Fibroblast of mammary gland (primary cell): ENCODE data around the gene POLE3.

ENCODE experiments used
- DNase-seq: peaks from one replicate; pipeline ENCODE4 v3.0.0-alpha.2; 2010; ENCODE audit warnings: low read depth
- H3K4me3 ChIP-seq: 2 replicates; pipeline ENCODE4 v1.5.1; 2011; ENCODE audit warnings: low read depth, mild to moderate bottlenecking, low read length, moderate library complexity; ENCODE audit not compliant: control insufficient read depth
- CTCF ChIP-seq: conservative IDR thresholded peaks from 2 replicates; pipeline ENCODE4 v1.5.1; 2011; ENCODE audit warnings: low read depth, low read length, inconsistent platforms; ENCODE audit not compliant: control insufficient read depth, insufficient read depth

POLE3 gene

GRCh38 chr9:113410207-113410864 lies at the start of gene POLE3, which contains the start of gene C9orf43:
Gene POLE3 (minus strand): TSS chr9:113410675. CDS start chr9:113410293, 382 bp downstream.
Gene C9orf43 (plus strand): TSS chr9:113410747. CDS start chr9:113413494, 2,747 bp downstream.
- peak within 1 kb of the TSS; percentile 96 for H3K4me3 ChIP-seq
- no peak for TF ChIP-seq CTCF
- peak; percentile 94 for DNase-seq

- no peak for TF ChIP-seq CTCF
- H3K4me3 ChIP-seq, result no peak overlapping the region
- no peak for DNase-seq
These were observed 45.8 kb upstream of the POLE3 start for GRCh38 chr9:113456235-113456634.

GRCh38 chr9:113454914-113455761 lies 44.7 kb upstream of the POLE3 start:
- peak; percentile 84 for DNase-seq
- no peak for TF ChIP-seq CTCF
- H3K4me3 ChIP-seq, result no peak overlapping the region

DNA sequence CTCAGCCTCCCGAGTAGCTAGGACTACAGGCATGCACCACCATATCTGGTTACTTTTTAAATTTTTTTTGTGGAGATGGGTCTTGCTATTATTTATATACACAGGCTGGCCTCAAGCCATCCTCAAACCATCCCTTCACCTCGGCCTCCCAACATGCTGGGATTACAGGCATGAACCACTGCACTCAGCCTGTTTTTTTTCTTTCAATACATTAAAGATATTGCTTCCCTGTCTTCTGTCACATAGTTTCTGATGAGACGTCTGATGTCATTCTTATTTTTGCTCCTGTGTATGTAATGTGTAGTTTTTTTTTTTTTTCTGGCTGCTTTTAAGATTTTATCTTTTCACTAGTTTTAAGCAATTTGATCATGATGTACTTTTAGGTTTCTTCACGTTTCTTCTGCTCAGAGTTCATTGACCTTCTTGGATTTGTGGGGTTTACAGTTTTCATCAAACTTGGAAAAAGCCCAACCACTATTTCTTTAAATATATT lies 41.7 kb upstream of the POLE3 start:
- no peak for TF ChIP-seq CTCF
- H3K4me3 ChIP-seq, result no peak overlapping the region
- DNase-seq, result no peak

DNA sequence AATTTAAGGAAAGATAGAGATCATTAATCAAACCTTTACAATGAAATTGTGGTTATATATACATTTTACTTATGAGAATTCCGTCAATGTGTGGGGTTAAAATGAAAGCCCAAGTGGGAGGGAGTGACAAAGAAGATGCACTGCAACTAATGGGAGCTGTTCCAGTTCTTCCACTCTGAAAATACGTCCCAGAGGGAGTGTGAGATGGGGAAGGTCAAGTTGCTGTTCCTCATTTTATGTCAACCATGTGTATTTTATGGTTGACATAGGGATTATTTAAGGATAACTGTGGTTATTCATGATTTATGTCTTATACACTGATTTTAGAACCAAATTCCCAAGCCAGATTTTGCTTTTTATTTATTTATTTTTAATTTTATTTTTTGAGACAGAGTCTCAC lies 38.9 kb upstream of the POLE3 start:
- no peak for TF ChIP-seq CTCF
- H3K4me3 ChIP-seq, result no peak overlapping the region
- peak; percentile 26 for DNase-seq

- peak; percentile 67 for DNase-seq
- peak; percentile 52 for TF ChIP-seq CTCF
- H3K4me3 ChIP-seq, result no peak overlapping the region
These were observed 35.9 kb upstream of the POLE3 start for GRCh38 chr9:113446323-113446740.
